ENCODE measurements around the gene CYREN. TPM values are rescaled to one million over a fixed set of nuclear protein-coding genes. Genes with fewer than 3 reads are reported as not detected.
"Not testable (repeated sequence)": the region's sequence is repeated elsewhere in the genome, so short reads cannot be mapped to it uniquely, and the experiment has no call there.

Gene CYREN
- polyA plus RNA-seq, 10 donors = 26.5 to 34.7 (median 31.0) TPM

- DNase-seq = no peak
These were observed 8.9 kb upstream of the CYREN start for GRCh38 chr7:135179321-135179925.

GRCh38 chr7:135178364-135178763 is 7.9 kb upstream of the CYREN start:
- no peak for DNase-seq

- no peak for DNase-seq
These were observed 6.7 kb upstream of the CYREN start for GRCh38 chr7:135177028-135177696.

GRCh38 chr7:135175931-135176330 is 5.4 kb upstream of the CYREN start:
- no peak for DNase-seq

GRCh38 chr7:135174941-135175340 is 4.4 kb upstream of the CYREN start:
- no peak for DNase-seq

GRCh38 chr7:135173916-135174315 is 3.4 kb upstream of the CYREN start:
- not testable (repeated sequence) for DNase-seq

GRCh38 chr7:135171581-135172291 is 1.2 kb upstream of the CYREN start:
- DNase-seq = not testable (repeated sequence)

- not testable (repeated sequence) for DNase-seq
These were observed 533 bp upstream of the CYREN start for GRCh38 chr7:135170998-135171481.

- no peak for DNase-seq
These were observed 588 bp downstream of the CYREN start for GRCh38 chr7:135169964-135170273.

- DNase-seq = no peak
These were observed 1.2 kb downstream of the CYREN start for GRCh38 chr7:135169141-135169963.

- no peak for DNase-seq
These were observed 1.9 kb downstream of the CYREN start for GRCh38 chr7:135168489-135169140.

GRCh38 chr7:135168001-135168400 is 2.5 kb downstream of the CYREN start:
- no peak for DNase-seq

- DNase-seq = no peak
These were observed 3.1 kb downstream of the CYREN start for GRCh38 chr7:135167365-135167917.

- no peak for DNase-seq
These were observed 4.0 kb downstream of the CYREN start for GRCh38 chr7:135166338-135166990.

GRCh38 chr7:135165862-135166261 is 4.6 kb downstream of the CYREN start:
- no peak for DNase-seq

GRCh38 chr7:135164357-135165061 is 6.0 kb downstream of the CYREN start:
- DNase-seq = no peak

- DNase-seq = no peak
These were observed 8.0 kb downstream of the CYREN start for GRCh38 chr7:135162382-135163001.

- no peak for DNase-seq
These were observed 8.8 kb downstream of the CYREN start for GRCh38 chr7:135161669-135162068.

GRCh38 chr7:135160858-135161653 is 9.5 kb downstream of the CYREN start:
- DNase-seq = peak in 1 of 3 donors; percentile 56
